Nephron (organoid): ENCODE measurements around the gene DUSP28.
A peak's percentile ranks its signal among the peaks of the same experiment; 100 is the strongest.

Experiments used
- H3K27ac Mint-ChIP-seq, 3 experiments: 2 replicates each; pipeline ENCODE4 v1.8.0; 2020; ENCODE audit warnings: mixed read lengths in 3 of 3, mild to moderate bottlenecking in 2 of 3, moderate library complexity in 1 of 3
- H3K27me3 Mint-ChIP-seq: 2 replicates; pipeline ENCODE4 v1.8.0; 2021; ENCODE audit warnings: low read depth, mild to moderate bottlenecking, moderate library complexity, mixed read lengths
- H3K36me3 Mint-ChIP-seq: 2 replicates; pipeline ENCODE4 v1.8.0; 2020; ENCODE audit warnings: low read depth, mixed read lengths
- H3K4me1 Mint-ChIP-seq: 2 replicates; pipeline ENCODE4 v1.8.0; 2020; ENCODE audit warnings: mixed read lengths
- H3K4me3 Mint-ChIP-seq, 3 experiments: 2 replicates each; pipeline ENCODE4 v1.8.0; 2020; ENCODE audit warnings: mild to moderate bottlenecking in 3 of 3, mixed read lengths in 3 of 3, moderate library complexity in 2 of 3
- H3K9me3 Mint-ChIP-seq: 2 replicates; pipeline ENCODE4 v1.8.0; 2020; ENCODE audit warnings: mixed read lengths
- TF ChIP-seq, protein P1 (sequence below), 3 experiments: fragments of 200-600 bp; sonication (generic); IDR thresholded peaks; one replicate each; pipeline ENCODE4 v1.5.0; 2021; ENCODE audit warnings: antibody characterized with exemption in 3 of 3; ENCODE audit not compliant: unreplicated experiment in 3 of 3

Gene DUSP28

DNA sequence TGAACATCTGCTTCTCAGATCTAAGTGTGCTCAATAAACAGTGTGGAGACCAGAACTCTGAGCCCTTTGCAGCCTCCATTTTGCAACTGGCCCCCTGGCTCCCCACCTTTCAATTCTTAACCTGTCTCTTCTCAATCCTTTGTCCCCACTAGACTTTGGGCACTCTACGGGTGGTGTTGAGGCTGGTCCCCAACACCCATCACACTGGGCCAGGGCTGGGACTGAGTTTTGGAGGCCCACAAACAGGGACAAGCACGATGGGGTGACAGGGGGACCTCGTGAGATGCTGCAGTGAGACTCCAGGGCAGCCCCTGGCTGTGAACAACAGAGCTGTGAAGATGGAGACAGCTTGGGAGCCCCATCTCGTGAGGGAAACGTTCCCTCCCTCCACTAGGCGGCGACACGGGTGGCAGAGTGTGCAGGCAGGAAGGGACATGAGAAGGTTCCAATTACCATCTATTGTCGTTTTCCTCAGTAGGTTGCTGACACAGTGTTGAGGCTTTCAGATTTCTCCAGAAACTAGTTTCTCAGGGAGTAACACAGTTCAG lies 3.5 kb upstream of the DUSP28 start:
- Mint-ChIP-seq H3K4me3 (peak overlapping the region; percentile 56 to 59 (median 59)), H3K27ac (no peak overlapping the region), H3K27me3 (no peaks in the 10 kb centered on the region), H3K9me3 (peaks cover 4% of the 10 kb centered on the region), H3K36me3 (peaks cover 15% of the 10 kb centered on the region), H3K4me1 (peaks cover 28% of the 10 kb centered on the region)
- TF ChIP-seq, protein P1, sequence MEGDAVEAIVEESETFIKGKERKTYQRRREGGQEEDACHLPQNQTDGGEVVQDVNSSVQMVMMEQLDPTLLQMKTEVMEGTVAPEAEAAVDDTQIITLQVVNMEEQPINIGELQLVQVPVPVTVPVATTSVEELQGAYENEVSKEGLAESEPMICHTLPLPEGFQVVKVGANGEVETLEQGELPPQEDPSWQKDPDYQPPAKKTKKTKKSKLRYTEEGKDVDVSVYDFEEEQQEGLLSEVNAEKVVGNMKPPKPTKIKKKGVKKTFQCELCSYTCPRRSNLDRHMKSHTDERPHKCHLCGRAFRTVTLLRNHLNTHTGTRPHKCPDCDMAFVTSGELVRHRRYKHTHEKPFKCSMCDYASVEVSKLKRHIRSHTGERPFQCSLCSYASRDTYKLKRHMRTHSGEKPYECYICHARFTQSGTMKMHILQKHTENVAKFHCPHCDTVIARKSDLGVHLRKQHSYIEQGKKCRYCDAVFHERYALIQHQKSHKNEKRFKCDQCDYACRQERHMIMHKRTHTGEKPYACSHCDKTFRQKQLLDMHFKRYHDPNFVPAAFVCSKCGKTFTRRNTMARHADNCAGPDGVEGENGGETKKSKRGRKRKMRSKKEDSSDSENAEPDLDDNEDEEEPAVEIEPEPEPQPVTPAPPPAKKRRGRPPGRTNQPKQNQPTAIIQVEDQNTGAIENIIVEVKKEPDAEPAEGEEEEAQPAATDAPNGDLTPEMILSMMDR (IDR thresholded peaks at IDR 0.05; ENCODE audit: unreplicated experiment in 3 of 3) = peak in 1 of 3 experiments; percentile 18

DNA sequence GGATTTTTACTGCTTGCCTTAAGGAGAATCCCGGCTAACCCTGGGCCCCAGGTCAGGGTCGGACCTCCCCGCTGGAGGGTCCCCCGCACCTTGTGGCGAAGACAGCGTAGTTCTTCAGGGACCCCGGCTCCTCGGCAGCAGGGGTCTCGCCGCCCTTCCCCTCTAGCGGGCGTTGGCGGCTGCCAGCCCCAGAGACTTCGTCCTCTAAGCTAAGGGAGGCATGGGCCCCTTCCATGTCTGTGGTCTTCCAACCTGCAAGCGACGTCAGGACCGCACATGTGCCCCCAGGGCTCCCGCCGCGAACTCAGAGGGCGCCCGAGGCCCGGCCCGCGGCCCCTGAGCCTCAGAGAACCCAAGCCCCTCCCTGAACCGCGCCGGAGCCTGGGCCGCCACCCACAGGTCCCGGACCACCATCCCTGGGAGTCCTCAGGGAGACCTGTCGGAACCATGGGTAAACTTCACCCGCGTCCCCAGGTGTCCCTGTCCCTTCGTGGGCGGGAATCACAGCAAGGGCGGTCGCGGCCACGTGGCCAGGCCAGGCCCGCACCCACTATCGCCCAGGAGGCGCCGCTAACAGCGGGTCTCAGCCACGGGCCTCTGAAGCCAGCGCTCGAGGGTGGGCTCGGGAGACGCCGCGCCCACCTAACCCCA lies 2.9 kb upstream of the DUSP28 start:
- peaks cover 30% of the 10 kb centered on the region for H3K4me1 Mint-ChIP-seq
- H3K9me3 Mint-ChIP-seq = no peaks in the 10 kb centered on the region
- H3K36me3 Mint-ChIP-seq = peaks cover 9% of the 10 kb centered on the region
- no peaks in the 10 kb centered on the region for H3K27me3 Mint-ChIP-seq
- peak overlapping the region in 2 of 3 experiments; percentile 59 for H3K4me3 Mint-ChIP-seq
- no peak overlapping the region for H3K27ac Mint-ChIP-seq
- TF ChIP-seq, protein P1 (IDR thresholded peaks at IDR 0.05; ENCODE audit: unreplicated experiment in 3 of 3) = no peak

- no peaks in the 10 kb centered on the region for H3K9me3 Mint-ChIP-seq
- TF ChIP-seq, protein P1 (IDR thresholded peaks at IDR 0.05; ENCODE audit: unreplicated experiment in 3 of 3) = no peak
- peak within 1 kb of the TSS; percentile 83 to 91 (median 90) for H3K4me3 Mint-ChIP-seq
- H3K27ac Mint-ChIP-seq = peak within 1 kb of the TSS in 1 of 3 experiments; percentile 11
- H3K36me3 Mint-ChIP-seq = peaks cover 6% of the 10 kb centered on the region
- no peaks in the 10 kb centered on the region for H3K27me3 Mint-ChIP-seq
- peaks cover 30% of the 10 kb centered on the region for H3K4me1 Mint-ChIP-seq
Observed at GRCh38 chr2:240557808-240558207, 2.3 kb upstream of the DUSP28 start, which contains the start of gene ANKMY1. Gene ANKMY1 (minus strand): TSS chr2:240557988. CDS start chr2:240557335, 653 bp downstream.

- peak overlapping the region; percentile 83 to 91 (median 90) for H3K4me3 Mint-ChIP-seq
- TF ChIP-seq, protein P1 (IDR thresholded peaks at IDR 0.05; ENCODE audit: unreplicated experiment in 3 of 3) = no peak
- no peaks in the 10 kb centered on the region for H3K9me3 Mint-ChIP-seq
- H3K27ac Mint-ChIP-seq = peak overlapping the region in 1 of 3 experiments; percentile 11
- peaks cover 30% of the 10 kb centered on the region for H3K4me1 Mint-ChIP-seq
- no peaks in the 10 kb centered on the region for H3K27me3 Mint-ChIP-seq
- peaks cover 2% of the 10 kb centered on the region for H3K36me3 Mint-ChIP-seq
Observed at GRCh38 chr2:240558236-240558761, 1.9 kb upstream of the DUSP28 start.

DNA sequence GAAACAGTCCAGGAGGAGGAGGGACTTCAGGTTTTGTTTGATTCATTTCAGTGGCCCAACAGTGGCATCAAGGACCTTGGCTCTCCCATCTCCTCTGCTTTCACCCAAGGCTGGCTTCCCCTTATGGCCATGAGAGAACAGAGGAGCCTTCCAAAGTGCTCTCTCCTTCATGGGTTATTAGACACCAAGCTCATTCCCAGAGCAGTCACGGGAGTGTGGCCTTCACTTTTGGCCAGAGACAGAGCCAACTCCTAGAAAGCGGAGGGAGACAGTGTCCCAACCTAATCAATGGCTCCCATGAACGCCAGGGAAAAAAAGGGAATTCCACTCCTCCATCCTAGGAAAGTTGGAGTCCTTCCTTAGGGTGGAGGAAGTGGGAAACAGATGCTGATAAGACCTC lies 871 bp upstream of the DUSP28 start:
- no peaks in the 10 kb centered on the region for H3K9me3 Mint-ChIP-seq
- peak overlapping the region; percentile 83 to 91 (median 90) for H3K4me3 Mint-ChIP-seq
- H3K4me1 Mint-ChIP-seq = peaks cover 39% of the 10 kb centered on the region
- TF ChIP-seq, protein P1 (IDR thresholded peaks at IDR 0.05; ENCODE audit: unreplicated experiment in 3 of 3) = no peak
- no peaks in the 10 kb centered on the region for H3K27me3 Mint-ChIP-seq
- H3K27ac Mint-ChIP-seq = peak overlapping the region in 1 of 3 experiments; percentile 79
- H3K36me3 Mint-ChIP-seq = peaks cover 3% of the 10 kb centered on the region
